ENCODE measurements around the gene SLC35E4. TPM values are rescaled to one million over a fixed set of nuclear protein-coding genes. Genes with fewer than 3 reads are reported as not detected.

Gene SLC35E4
- polyA plus RNA-seq, 1 of the 3 experiments (the other 2 are of a cell fraction) = 2.8 TPM

DNA sequence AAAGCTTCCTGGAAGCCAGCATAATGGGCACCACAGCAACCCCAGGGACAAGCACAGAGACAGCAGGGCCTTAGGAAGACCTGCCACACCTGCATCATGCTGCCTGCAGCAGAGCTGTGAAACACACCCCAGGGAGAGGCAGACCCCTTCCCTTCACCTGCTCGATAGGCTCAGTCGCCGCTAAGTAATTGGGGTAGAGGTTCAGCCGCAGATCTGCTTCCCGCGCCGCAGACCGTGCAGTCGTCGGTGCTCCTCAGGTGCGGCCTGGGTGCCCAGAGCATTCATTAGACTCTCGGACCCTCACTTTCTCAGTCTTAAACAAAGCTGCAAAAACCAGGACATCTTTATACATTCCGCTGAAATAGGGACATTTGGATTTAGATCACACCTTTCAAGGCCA, 29.2 kb downstream of the SLC35E4 start (continued):
- TF ChIP-seq ELF1 (IDR thresholded peaks at IDR 0.05) = no peak

DNA sequence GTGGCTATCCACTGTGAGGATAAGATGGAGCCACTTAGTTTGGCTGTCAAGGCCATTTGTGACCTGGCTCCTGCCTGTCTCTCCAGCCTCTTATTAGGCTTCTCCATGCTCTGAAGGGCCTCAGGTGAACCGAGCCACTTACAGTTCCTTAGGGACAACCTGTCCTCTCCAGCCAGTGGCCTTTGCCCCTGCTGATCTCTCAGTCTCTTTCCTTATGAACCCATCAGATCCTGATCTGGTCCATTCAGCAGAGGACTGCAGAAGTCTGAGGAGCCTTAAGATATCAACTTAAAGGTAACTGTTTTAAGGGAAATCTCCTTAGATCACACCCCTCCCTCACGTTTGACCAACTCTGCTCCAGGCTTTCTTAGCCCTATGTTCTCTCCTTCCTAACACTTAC, 29.7 kb downstream of the SLC35E4 start:
- ChIA-PET POLR2A (no interaction called here), CTCF (interaction anchor here (3.6 kb wide), 1 partner anchor 31 kb away, joined by 11 read pairs; the partner anchor contains the start of gene SLC35E4)
- no peak for DNase-seq
- no peaks in the 10 kb centered on the region for H3F3A ChIP-seq (replicated peaks; ENCODE audit: insufficient read depth)
- 83% methylated on average over 2 of the region's 2 CpGs for WGBS (ENCODE audit: low lambda C conversion rate)
- no peaks in the 10 kb centered on the region for H3K9me2 ChIP-seq
- H3K9me3 ChIP-seq = no peaks in the 10 kb centered on the region
- TF ChIP-seq SIN3A (IDR thresholded peaks at IDR 0.05; ENCODE audit: borderline replicate concordance, low read depth, low read length) = no peak
- TF ChIP-seq MEF2A (IDR thresholded peaks at IDR 0.05; ENCODE audit: borderline replicate concordance, low read depth) = no peak
- TF ChIP-seq GATA2 (CRISPR knock-in tag; IDR thresholded peaks at IDR 0.05) = no peak
- TF ChIP-seq, protein P1, sequence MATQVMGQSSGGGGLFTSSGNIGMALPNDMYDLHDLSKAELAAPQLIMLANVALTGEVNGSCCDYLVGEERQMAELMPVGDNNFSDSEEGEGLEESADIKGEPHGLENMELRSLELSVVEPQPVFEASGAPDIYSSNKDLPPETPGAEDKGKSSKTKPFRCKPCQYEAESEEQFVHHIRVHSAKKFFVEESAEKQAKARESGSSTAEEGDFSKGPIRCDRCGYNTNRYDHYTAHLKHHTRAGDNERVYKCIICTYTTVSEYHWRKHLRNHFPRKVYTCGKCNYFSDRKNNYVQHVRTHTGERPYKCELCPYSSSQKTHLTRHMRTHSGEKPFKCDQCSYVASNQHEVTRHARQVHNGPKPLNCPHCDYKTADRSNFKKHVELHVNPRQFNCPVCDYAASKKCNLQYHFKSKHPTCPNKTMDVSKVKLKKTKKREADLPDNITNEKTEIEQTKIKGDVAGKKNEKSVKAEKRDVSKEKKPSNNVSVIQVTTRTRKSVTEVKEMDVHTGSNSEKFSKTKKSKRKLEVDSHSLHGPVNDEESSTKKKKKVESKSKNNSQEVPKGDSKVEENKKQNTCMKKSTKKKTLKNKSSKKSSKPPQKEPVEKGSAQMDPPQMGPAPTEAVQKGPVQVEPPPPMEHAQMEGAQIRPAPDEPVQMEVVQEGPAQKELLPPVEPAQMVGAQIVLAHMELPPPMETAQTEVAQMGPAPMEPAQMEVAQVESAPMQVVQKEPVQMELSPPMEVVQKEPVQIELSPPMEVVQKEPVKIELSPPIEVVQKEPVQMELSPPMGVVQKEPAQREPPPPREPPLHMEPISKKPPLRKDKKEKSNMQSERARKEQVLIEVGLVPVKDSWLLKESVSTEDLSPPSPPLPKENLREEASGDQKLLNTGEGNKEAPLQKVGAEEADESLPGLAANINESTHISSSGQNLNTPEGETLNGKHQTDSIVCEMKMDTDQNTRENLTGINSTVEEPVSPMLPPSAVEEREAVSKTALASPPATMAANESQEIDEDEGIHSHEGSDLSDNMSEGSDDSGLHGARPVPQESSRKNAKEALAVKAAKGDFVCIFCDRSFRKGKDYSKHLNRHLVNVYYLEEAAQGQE (IDR thresholded peaks at IDR 0.05; ENCODE audit: low read depth, low read length) = no peak
- TF ChIP-seq, protein P2, sequence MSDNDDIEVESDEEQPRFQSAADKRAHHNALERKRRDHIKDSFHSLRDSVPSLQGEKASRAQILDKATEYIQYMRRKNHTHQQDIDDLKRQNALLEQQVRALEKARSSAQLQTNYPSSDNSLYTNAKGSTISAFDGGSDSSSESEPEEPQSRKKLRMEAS (IDR thresholded peaks at IDR 0.05; ENCODE audit: low read depth) = no peak
- TF ChIP-seq, protein P3, sequence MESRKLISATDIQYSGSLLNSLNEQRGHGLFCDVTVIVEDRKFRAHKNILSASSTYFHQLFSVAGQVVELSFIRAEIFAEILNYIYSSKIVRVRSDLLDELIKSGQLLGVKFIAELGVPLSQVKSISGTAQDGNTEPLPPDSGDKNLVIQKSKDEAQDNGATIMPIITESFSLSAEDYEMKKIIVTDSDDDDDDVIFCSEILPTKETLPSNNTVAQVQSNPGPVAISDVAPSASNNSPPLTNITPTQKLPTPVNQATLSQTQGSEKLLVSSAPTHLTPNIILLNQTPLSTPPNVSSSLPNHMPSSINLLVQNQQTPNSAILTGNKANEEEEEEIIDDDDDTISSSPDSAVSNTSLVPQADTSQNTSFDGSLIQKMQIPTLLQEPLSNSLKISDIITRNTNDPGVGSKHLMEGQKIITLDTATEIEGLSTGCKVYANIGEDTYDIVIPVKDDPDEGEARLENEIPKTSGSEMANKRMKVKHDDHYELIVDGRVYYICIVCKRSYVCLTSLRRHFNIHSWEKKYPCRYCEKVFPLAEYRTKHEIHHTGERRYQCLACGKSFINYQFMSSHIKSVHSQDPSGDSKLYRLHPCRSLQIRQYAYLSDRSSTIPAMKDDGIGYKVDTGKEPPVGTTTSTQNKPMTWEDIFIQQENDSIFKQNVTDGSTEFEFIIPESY (IDR thresholded peaks at IDR 0.05; ENCODE audit: borderline replicate concordance, low read depth) = no peak
- no peak for TF ChIP-seq CHD2 (IDR thresholded peaks at IDR 0.05; ENCODE audit: low read length, partially characterized antibody)
- TF ChIP-seq, protein P4, sequence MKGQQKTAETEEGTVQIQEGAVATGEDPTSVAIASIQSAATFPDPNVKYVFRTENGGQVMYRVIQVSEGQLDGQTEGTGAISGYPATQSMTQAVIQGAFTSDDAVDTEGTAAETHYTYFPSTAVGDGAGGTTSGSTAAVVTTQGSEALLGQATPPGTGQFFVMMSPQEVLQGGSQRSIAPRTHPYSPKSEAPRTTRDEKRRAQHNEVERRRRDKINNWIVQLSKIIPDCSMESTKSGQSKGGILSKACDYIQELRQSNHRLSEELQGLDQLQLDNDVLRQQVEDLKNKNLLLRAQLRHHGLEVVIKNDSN (IDR thresholded peaks at IDR 0.05; ENCODE audit: borderline replicate concordance, low read depth) = no peak
- no peak for TF ChIP-seq RCOR1 (IDR thresholded peaks at IDR 0.05; ENCODE audit: low read length)
- TF ChIP-seq TAF1 (IDR thresholded peaks at IDR 0.05; ENCODE audit: borderline replicate concordance, low read depth, low read length) = no peak
- no peak for TF ChIP-seq TEAD4 (IDR thresholded peaks at IDR 0.05; ENCODE audit: borderline replicate concordance, insufficient read depth)
- TF ChIP-seq GABPA (IDR thresholded peaks at IDR 0.05; ENCODE audit: low read depth) = no peak
- H3K4me1 ChIP-seq (ENCODE audit: control insufficient read depth in 1 of 2, insufficient read depth in 2 of 2, low read depth in 1 of 2, low read length in 1 of 2) = peaks cover 0 to 12% of the 10 kb centered on the region in 2 experiments; a peak in 2 of 4 replicates
- H3K27ac ChIP-seq (ENCODE audit: low read depth in 2 of 2, low read length in 1 of 2) = no peak overlapping the region
- peaks cover 16% of the 10 kb centered on the region; the same call in 1 of the 2 replicates for H3K79me2 ChIP-seq (ENCODE audit: insufficient read depth)
- no peak overlapping the region for H3K9ac ChIP-seq
- H3K4me3 ChIP-seq (ENCODE audit: low read depth in 2 of 2, low read length in 1 of 2) = no peak overlapping the region
- H2AFZ ChIP-seq (ENCODE audit: low read depth) = no peak overlapping the region
- no peak overlapping the region; the same call in 1 of the 2 replicates for H3K4me2 ChIP-seq
- H3K27me3 ChIP-seq (ENCODE audit: insufficient read depth) = no peaks in the 10 kb centered on the region
- peaks cover 4 to 5% of the 10 kb centered on the region in 2 experiments for H3K36me3 ChIP-seq (replicated peaks in 1 of 2; ENCODE audit: control insufficient read depth in 1 of 2, insufficient read depth in 2 of 2, low read length in 1 of 2)
- no peaks in the 10 kb centered on the region for H4K20me1 ChIP-seq (ENCODE audit: insufficient read depth)
